ENCODE results near the gene KLK14.

GRCh38 chr19:51079481-51080110, 3.1 kb downstream of the KLK14 start:
- TF ChIP-seq CTCF (conservative IDR thresholded peaks at IDR 0.05) (no peak), ZFX (IDR thresholded peaks at IDR 0.05) (no peak)

Data from C4-2B (cell line).